PC-3 (cell line): ENCODE results near the gene RIC8B. TPM values are rescaled to one million over a fixed set of nuclear protein-coding genes. Genes with fewer than 3 reads are reported as not detected.

Experiments used
- total RNA-seq: library from RNA; depleted of rRNA; stranded (reverse); fragments of >200 nt; gene quantifications from 2 replicates; pipeline ENCODE4 v1.2.3, GENCODE V29; 2014; rRNA removed

Gene RIC8B
- total RNA-seq, 1 experiment from 2014 or later: 8.6 TPM

Other genes starting within 250 kb of the RIC8B start
- not detected in 2 replicates for gene RFX4, start 191.7 kb upstream of the RIC8B start, total RNA-seq
- 42.7 and 59.7 TPM in 2 replicates for gene TMEM263, start 181.2 kb downstream of the RIC8B start, total RNA-seq
- 10.7 and 14.2 TPM in 2 replicates for gene MTERF2, start 212.5 kb downstream of the RIC8B start, total RNA-seq